Measurements from ENCODE around the gene SLC15A4. TPM values are rescaled to one million over a fixed set of nuclear protein-coding genes. Genes with fewer than 3 reads are reported as not detected.

Gene SLC15A4
- total and polyA plus RNA-seq, 2 of the 4 experiments (the other 2 are of a cell fraction): 15.4 to 21.9 TPM

GRCh38 chr12:128747441-128747840, 76.3 kb downstream of the SLC15A4 start:
- Histone ChIP-seq H4K91ac (ENCODE audit: insufficient read depth, low read depth, low read length) (no peak overlapping the region), H2BK20ac (ENCODE audit: low read depth, low read length) (no peak overlapping the region), H2BK5ac (ENCODE audit: low read depth, low read length, poor library complexity, severe bottlenecking) (no peak overlapping the region), H3K36me3 (ENCODE audit: control insufficient read depth, insufficient read depth, low read length) (no peaks in the 10 kb centered on the region), H4K5ac (ENCODE audit: low read depth, low read length) (no peak overlapping the region), H2AFZ (replicated peaks; ENCODE audit: low read length, poor library complexity) (no peak overlapping the region), H3K79me1 (ENCODE audit: low read depth in 1 of 2, low read length in 2 of 2) (no peaks in the 10 kb centered on the region), H3K4me3 (ENCODE audit: insufficient read depth, low read depth, low read length) (no peak overlapping the region), H3K4ac (ENCODE audit: low read depth, low read length) (no peak overlapping the region), H3K27ac (ENCODE audit: insufficient read depth, low read length) (no peak overlapping the region), H4K20me1 (ENCODE audit: insufficient read depth, low read length) (no peaks in the 10 kb centered on the region), H2BK15ac (ENCODE audit: low read depth, low read length) (no peak overlapping the region), H2BK120ac (ENCODE audit: low read depth, low read length) (no peak overlapping the region), H3K4me2 (ENCODE audit: low read depth, low read length) (no peak overlapping the region), H3K14ac (replicated peaks; ENCODE audit: low read depth, low read length) (no peak overlapping the region), H3K27me3 (ENCODE audit: control insufficient read depth, insufficient read depth, low read length) (no peaks in the 10 kb centered on the region), H4K8ac (ENCODE audit: low read depth in 2 of 2, low read length in 2 of 2) (no peak overlapping the region), H3K18ac (ENCODE audit: low read depth, low read length) (no peak overlapping the region), H3K4me1 (ENCODE audit: control insufficient read depth, insufficient read depth, low read length) (no peaks in the 10 kb centered on the region), H2AK5ac (ENCODE audit: low read depth, low read length) (no peak overlapping the region), H3K9ac (ENCODE audit: low read depth, low read length) (no peak overlapping the region), H3K9me1 (ENCODE audit: insufficient read depth, low read length) (no peaks in the 10 kb centered on the region), H3K9me3 (ENCODE audit: control insufficient read depth, insufficient read depth, low read length) (peaks cover 20% of the 10 kb centered on the region), H3K23ac (ENCODE audit: low read depth, low read length) (no peak overlapping the region), H3K56ac (ENCODE audit: extremely low read depth, insufficient read depth, low read length) (no peak overlapping the region), H2AK9ac (replicated peaks; ENCODE audit: low read depth, low read length, poor library complexity) (no peak overlapping the region)
- no peak for DNase-seq
- no peak for ATAC-seq (ENCODE audit: low read depth)
- dilution Hi-C loops (cut with HindIII; ENCODE audit: low sequenced_read_pairs, unreplicated experiment) (no loop called here), in situ Hi-C loops (cut with MboI; ENCODE audit: low sequenced_read_pairs) (no loop called here), intact Hi-C loops (cut with micrococcal nuclease) (no loop called here)
- ChIA-PET CTCF (no interaction called here), POLR2A (ENCODE audit: unreplicated experiment) (no interaction called here)
- TF ChIP-seq RFX5 (IDR thresholded peaks at IDR 0.05; ENCODE audit: low read depth, low read length) (no peak), MXI1 (IDR thresholded peaks at IDR 0.05; ENCODE audit: borderline replicate concordance, low read depth, low read length) (no peak), CTCF (conservative IDR thresholded peaks at IDR 0.05; ENCODE audit: low read depth, low read length) (no peak), CEBPB (IDR thresholded peaks at IDR 0.05; ENCODE audit: low read depth, low read length) (no peak), CHD1 (IDR thresholded peaks at IDR 0.05; ENCODE audit: low read depth, low read length) (no peak), NFE2L2 (IDR thresholded peaks at IDR 0.05; ENCODE audit: low read depth, low read length) (no peak), ELK1 (IDR thresholded peaks at IDR 0.05; ENCODE audit: borderline replicate concordance, low read depth, low read length) (no peak), RAD21 (IDR thresholded peaks at IDR 0.05; ENCODE audit: low read length) (no peak), MAFK (IDR thresholded peaks at IDR 0.05; ENCODE audit: low read depth, low read length) (no peak), POLR2A (IDR thresholded peaks at IDR 0.05; ENCODE audit: low read depth, low read length) (no peak)
- TF ChIP-seq, protein P1, sequence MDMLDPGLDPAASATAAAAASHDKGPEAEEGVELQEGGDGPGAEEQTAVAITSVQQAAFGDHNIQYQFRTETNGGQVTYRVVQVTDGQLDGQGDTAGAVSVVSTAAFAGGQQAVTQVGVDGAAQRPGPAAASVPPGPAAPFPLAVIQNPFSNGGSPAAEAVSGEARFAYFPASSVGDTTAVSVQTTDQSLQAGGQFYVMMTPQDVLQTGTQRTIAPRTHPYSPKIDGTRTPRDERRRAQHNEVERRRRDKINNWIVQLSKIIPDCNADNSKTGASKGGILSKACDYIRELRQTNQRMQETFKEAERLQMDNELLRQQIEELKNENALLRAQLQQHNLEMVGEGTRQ (IDR thresholded peaks at IDR 0.05; ENCODE audit: low read depth, low read length): no peak
- 53% methylated on average over 2 of the region's 13 CpGs; no CpG with 5 or more reads in 1 of the 2 experiments for WGBS, 2 experiments (ENCODE audit: extremely low coverage in 2 of 2, insufficient read length in 1 of 2)
- BruUV-seq (replicated peaks): no TSS peak

Data from IMR-90 (cell line).